Heart left ventricle (tissue), 13 donors: ENCODE results near the gene ANK3.

Experiments
- POLR2A ChIP-seq, 2 donors: fragments of 450-650 bp; IDR thresholded peaks; one replicate each; pipeline ENCODE4 v1.6.1; 2017; ENCODE audit warnings: antibody characterized with exemption in 2 of 2, mild to moderate bottlenecking in 2 of 2, moderate library complexity in 2 of 2
- TF ChIP-seq, protein P1 (sequence below), 12 donors: fragments of 200-600 bp; sonication (generic) in 4 of 12; IDR thresholded peaks; one replicate each; pipeline versions ENCODE4 v1.5.0 to v1.8.0; 2018 to 2022; ENCODE audit warnings: antibody characterized with exemption in 12 of 12, mild to moderate bottlenecking in 5 of 12
- donor health status: ischemic (EF 13 %, LVEDD 7.1; RV severe dilation, severe dysfunction).
- donor health status: DM: no; HTN: yes; CAD: no.
- donor health status: DM: no; HTN: no; CAD: no.
- donor health status: ischemic (EF 25% LVEDD 6.9; RV normal size, moderate dysfunction).
- donor health status: ischemic (EF 25% LVEDD 5.7; RV mildly dilated, moderate dysfunction).
- donor health status: ischemic (EF 35%, LVEDD 5.7; RV mildly dilated, moderate dysfunction).
- donor health status: nonischemic (EF 11% LVEDD 7.7; RV severe dilation, severe dysfunction).
- donor health status: DM: yes; HTN: yes; CAD: no.
- donor health status: PGD.
- donor health status: ischemic (EF 29% LVEDD 5.4; RV normal size, mild dysfunction).
- donor health status: nonischemic (EF 23%, LVEDD 6.1; RV moderate dilation, normal function).

DNA sequence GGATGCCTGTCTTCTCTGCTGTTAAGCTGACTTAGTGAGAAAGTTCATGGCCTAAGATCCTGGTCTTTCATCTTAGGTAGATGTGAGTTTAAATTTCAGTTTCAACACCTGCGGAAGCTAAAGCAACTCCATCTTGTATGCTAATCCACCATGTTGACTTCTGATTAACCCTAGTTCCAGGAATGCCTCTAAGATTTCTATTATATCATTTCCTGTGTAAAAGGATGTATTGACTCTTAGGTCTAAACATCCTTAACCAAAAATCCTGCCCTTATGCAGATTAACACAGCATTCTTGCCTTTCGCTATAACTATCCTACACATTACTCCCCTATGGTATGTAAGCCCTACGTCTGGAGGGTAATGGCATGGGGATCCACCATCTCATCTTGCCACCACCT, 388.9 kb downstream of the ANK3 start:
- TF ChIP-seq, protein P1, sequence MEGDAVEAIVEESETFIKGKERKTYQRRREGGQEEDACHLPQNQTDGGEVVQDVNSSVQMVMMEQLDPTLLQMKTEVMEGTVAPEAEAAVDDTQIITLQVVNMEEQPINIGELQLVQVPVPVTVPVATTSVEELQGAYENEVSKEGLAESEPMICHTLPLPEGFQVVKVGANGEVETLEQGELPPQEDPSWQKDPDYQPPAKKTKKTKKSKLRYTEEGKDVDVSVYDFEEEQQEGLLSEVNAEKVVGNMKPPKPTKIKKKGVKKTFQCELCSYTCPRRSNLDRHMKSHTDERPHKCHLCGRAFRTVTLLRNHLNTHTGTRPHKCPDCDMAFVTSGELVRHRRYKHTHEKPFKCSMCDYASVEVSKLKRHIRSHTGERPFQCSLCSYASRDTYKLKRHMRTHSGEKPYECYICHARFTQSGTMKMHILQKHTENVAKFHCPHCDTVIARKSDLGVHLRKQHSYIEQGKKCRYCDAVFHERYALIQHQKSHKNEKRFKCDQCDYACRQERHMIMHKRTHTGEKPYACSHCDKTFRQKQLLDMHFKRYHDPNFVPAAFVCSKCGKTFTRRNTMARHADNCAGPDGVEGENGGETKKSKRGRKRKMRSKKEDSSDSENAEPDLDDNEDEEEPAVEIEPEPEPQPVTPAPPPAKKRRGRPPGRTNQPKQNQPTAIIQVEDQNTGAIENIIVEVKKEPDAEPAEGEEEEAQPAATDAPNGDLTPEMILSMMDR (IDR thresholded peaks at IDR 0.05): no peak
- TF ChIP-seq POLR2A (IDR thresholded peaks at IDR 0.05): no peak
